IMR-90 (cell line): ENCODE results near the gene EVA1A. TPM values are rescaled to one million over a fixed set of nuclear protein-coding genes. Genes with fewer than 3 reads are reported as not detected.

ENCODE experiments used
- ATAC-seq: fragments of 200-7000 bp; cut with Tn5 transposase; 2 replicates; pipeline ENCODE4 v1.9.1; 2020; ENCODE audit warnings: low read depth, mild to moderate bottlenecking, moderate library complexity
- BruUV-seq: library from RNA; stranded (reverse); fragments of 400-500 nt; replicated peaks from 2 replicates; lab custom pipeline; 2021; lab: Mats Ljungman, UMichigan
- CTCF ChIA-PET: fragments of 300-600 bp; formaldehyde crosslinking; extraction: SDS; loops from one replicate; lab custom pipeline; 2021; ENCODE audit warnings: antibody characterized with exemption; lab: Yijun Ruan, JAX
- POLR2A ChIA-PET: fragments of 300-600 bp; sonication (Branson Sonifier 250); formaldehyde crosslinking; loops from one replicate; lab custom pipeline; 2022; ENCODE audit warnings: antibody characterized with exemption; ENCODE audit not compliant: unreplicated experiment; lab: Charles Lee
- DNase-seq: peaks from one replicate; pipeline ENCODE4 v3.0.0; 2013
- H2AFZ ChIP-seq: replicated peaks from 2 replicates; pipeline ENCODE3; 2013; ENCODE audit warnings: low read length, mild to moderate bottlenecking; ENCODE audit not compliant: poor library complexity
- H2AK5ac ChIP-seq: 2 replicates; pipeline ENCODE4 v1.6.1; 2013; ENCODE audit warnings: low read depth, low read length, inconsistent platforms
- H2AK9ac ChIP-seq: replicated peaks from 2 replicates; pipeline ENCODE3; 2013; ENCODE audit warnings: mild to moderate bottlenecking, low read depth, low read length, moderate library complexity; ENCODE audit not compliant: poor library complexity
- H2BK120ac ChIP-seq: 2 replicates; pipeline ENCODE4 v1.6.1; 2013; ENCODE audit warnings: low read depth, low read length, inconsistent platforms
- H2BK15ac ChIP-seq: 3 replicates; pipeline ENCODE4 v1.6.1; 2013; ENCODE audit warnings: low read depth, low read length, inconsistent platforms
- H2BK20ac ChIP-seq: 2 replicates; pipeline ENCODE4 v1.6.1; 2013; ENCODE audit warnings: low read depth, mild to moderate bottlenecking, inconsistent platforms, low read length, moderate library complexity
- H2BK5ac ChIP-seq: 2 replicates; pipeline ENCODE4 v1.6.1; 2013; ENCODE audit warnings: mild to moderate bottlenecking, low read depth, low read length, inconsistent platforms; ENCODE audit not compliant: poor library complexity, severe bottlenecking
- H3K14ac ChIP-seq: replicated peaks from 2 replicates; pipeline ENCODE4 v1.6.1; 2013; ENCODE audit warnings: low read depth, low read length, inconsistent platforms
- H3K18ac ChIP-seq: 2 replicates; pipeline ENCODE4 v1.6.1; 2013; ENCODE audit warnings: low read depth, low read length, control low read depth
- H3K23ac ChIP-seq: 2 replicates; pipeline ENCODE4 v1.6.1; 2013; ENCODE audit warnings: low read depth, low read length, inconsistent platforms
- H3K27ac ChIP-seq: 2 replicates; pipeline ENCODE4 v1.5.1; 2013; ENCODE audit warnings: mild to moderate bottlenecking, control low read depth, low read length; ENCODE audit not compliant: insufficient read depth
- H3K27me3 ChIP-seq: 2 replicates; pipeline ENCODE4 v1.6.1; 2013; ENCODE audit warnings: low read length; ENCODE audit not compliant: control insufficient read depth, insufficient read depth
- H3K36me3 ChIP-seq: 2 replicates; pipeline ENCODE4 v1.6.1; 2013; ENCODE audit warnings: low read length, mixed read lengths; ENCODE audit not compliant: control insufficient read depth, insufficient read depth
- H3K4ac ChIP-seq: 2 replicates; pipeline ENCODE4 v1.6.1; 2013; ENCODE audit warnings: low read depth, low read length, inconsistent platforms
- H3K4me1 ChIP-seq: 2 replicates; pipeline ENCODE4 v1.6.1; 2013; ENCODE audit warnings: low read length, mixed read lengths; ENCODE audit not compliant: control insufficient read depth, insufficient read depth
- H3K4me2 ChIP-seq: 2 replicates; pipeline ENCODE4 v1.6.1; 2013; ENCODE audit warnings: low read depth, mild to moderate bottlenecking, control low read depth, low read length, moderate library complexity
- H3K4me3 ChIP-seq: 2 replicates; pipeline ENCODE4 v1.5.1; 2013; ENCODE audit warnings: low read depth, mild to moderate bottlenecking, control low read depth, low read length, moderate library complexity; ENCODE audit not compliant: insufficient read depth
- H3K56ac ChIP-seq: 2 replicates; pipeline ENCODE4 v1.6.1; 2013; ENCODE audit warnings: low read length, inconsistent platforms; ENCODE audit not compliant: insufficient read depth; ENCODE audit errors: extremely low read depth
- H3K79me1 ChIP-seq, 2 experiments: 2 replicates each; pipeline ENCODE4 v1.6.1; 2013; ENCODE audit warnings: low read length in 2 of 2, inconsistent platforms in 1 of 2, low read depth in 1 of 2
- H3K9ac ChIP-seq: 2 replicates; pipeline ENCODE4 v1.6.1; 2013; ENCODE audit warnings: low read depth, low read length, control low read depth
- H3K9me1 ChIP-seq: 2 replicates; pipeline ENCODE4 v1.6.1; 2013; ENCODE audit warnings: low read length, inconsistent platforms; ENCODE audit not compliant: insufficient read depth
- H3K9me3 ChIP-seq: 2 replicates; pipeline ENCODE4 v1.6.1; 2013; ENCODE audit warnings: low read length; ENCODE audit not compliant: control insufficient read depth, insufficient read depth
- H4K20me1 ChIP-seq: 2 replicates; pipeline ENCODE4 v1.6.1; 2013; ENCODE audit warnings: low read length, inconsistent platforms; ENCODE audit not compliant: insufficient read depth
- H4K5ac ChIP-seq: 2 replicates; pipeline ENCODE4 v1.6.1; 2013; ENCODE audit warnings: mild to moderate bottlenecking, low read depth, low read length, control low read depth
- H4K8ac ChIP-seq, 2 experiments: 2 replicates each; pipeline ENCODE4 v1.6.1; 2013; ENCODE audit warnings: low read depth in 2 of 2, low read length in 2 of 2, control low read depth in 1 of 2, inconsistent platforms in 1 of 2
- H4K91ac ChIP-seq: 2 replicates; pipeline ENCODE4 v1.6.1; 2013; ENCODE audit warnings: low read depth, low read length, inconsistent platforms; ENCODE audit not compliant: insufficient read depth
- ELK1 ChIP-seq: fragments of 150-350 bp; IDR thresholded peaks from 2 replicates; pipeline ENCODE4 v1.6.1; 2016; ENCODE audit warnings: low read depth, mild to moderate bottlenecking, low read length, moderate library complexity, borderline replicate concordance
- FOS ChIP-seq: fragments of 150-350 bp; IDR thresholded peaks from 2 replicates; pipeline ENCODE4 v1.6.1; 2016; ENCODE audit warnings: low read depth, low read length
- MXI1 ChIP-seq: IDR thresholded peaks from 2 replicates; pipeline ENCODE4 v1.6.1; 2012; ENCODE audit warnings: low read depth, mild to moderate bottlenecking, low read length, moderate library complexity, borderline replicate concordance
- POLR2A ChIP-seq: IDR thresholded peaks from 2 replicates; pipeline ENCODE4 v1.6.1; 2012; ENCODE audit warnings: mild to moderate bottlenecking, low read depth, low read length
- USF2 ChIP-seq: fragments of 150-350 bp; IDR thresholded peaks from 2 replicates; pipeline ENCODE4 v1.6.1; 2017; ENCODE audit warnings: mild to moderate bottlenecking, antibody characterized with exemption, low read length, low read depth
- WGBS, 2 experiments: methylation state at CpG; one replicate each; pipeline versions ENCODE4 v1.1.5 to v1.1.7; 2013; ENCODE audit warnings: missing lambda C conversion rate in 2 of 2; ENCODE audit not compliant: insufficient read length in 1 of 2; ENCODE audit errors: extremely low coverage in 2 of 2; 5-methylcytosine and 5-hydroxymethylcytosine counted together
- dilution Hi-C: fragments of 300-500 bp; cut with HindIII; formaldehyde crosslinking; loops from one replicate; pipeline ENCODE4 v1.14.3; 2018; ENCODE audit warnings: low sequenced_read_pairs; ENCODE audit not compliant: unreplicated experiment
- in situ Hi-C: fragments of 300-500 bp; cut with MboI; formaldehyde crosslinking; loops from 3 replicates; pipeline ENCODE4 v1.14.3; 2019; ENCODE audit warnings: low sequenced_read_pairs, inconsistent platforms, mixed read lengths
- intact Hi-C: fragments of 100-400 bp; cut with micrococcal nuclease; formaldehyde crosslinking; loops from 2 replicates; pipeline ENCODE4 v1.10.0; 2022
- polyA plus RNA-seq, 3 experiments: library from polyadenylated mRNA; depleted of rRNA; stranded (reverse); fragments of >200 nt; gene quantifications; 2 replicates each; pipeline ENCODE4 v1.2.3, GENCODE V29; 2012; ENCODE audit warnings: low replicate concordance in 1 of 3
- total RNA-seq: library from RNA; depleted of rRNA; stranded (reverse); fragments of >200 nt; gene quantifications from 2 replicates; pipeline ENCODE4 v1.2.3, GENCODE V29; 2012

Gene EVA1A
- total and polyA plus RNA-seq, 2 of the 4 experiments (the other 2 are of a cell fraction) = 54.5 to 93.7 TPM

- Histone ChIP-seq H2AK5ac (no peak overlapping the region), H2BK120ac (no peak overlapping the region), H3K9me3 (no peaks in the 10 kb centered on the region), H3K9ac (no peak overlapping the region), H4K20me1 (no peaks in the 10 kb centered on the region), H3K4me1 (no peaks in the 10 kb centered on the region), H2BK15ac (no peak overlapping the region), H4K5ac (no peak overlapping the region), H3K9me1 (no peaks in the 10 kb centered on the region), H3K36me3 (no peaks in the 10 kb centered on the region), H3K27ac (no peak overlapping the region), H3K4me2 (no peak overlapping the region), H3K4ac (no peak overlapping the region), H3K23ac (no peak overlapping the region), H3K27me3 (no peaks in the 10 kb centered on the region; the same call in 1 of the 2 replicates), H2BK20ac (no peak overlapping the region), H2AFZ (no peak overlapping the region), H3K4me3 (no peak overlapping the region), H3K56ac (no peak overlapping the region), H4K91ac (no peak overlapping the region), H2BK5ac (no peak overlapping the region), H4K8ac (no peak overlapping the region), H3K18ac (no peak overlapping the region), H3K79me1 (no peaks in the 10 kb centered on the region; a peak in 1 of 4 replicates), H3K14ac (no peak overlapping the region), H2AK9ac (no peak overlapping the region)
- ChIA-PET POLR2A (no interaction called here), CTCF (interaction anchor here (0.8 kb wide), 1 partner anchor 33 kb away, joined by 3 read pairs; no protein-coding TSS in a partner anchor)
- in situ Hi-C loops = no loop called here
- intact Hi-C loops = loop anchor here (5.0 kb wide), 1 partner anchor 72 kb away; no protein-coding TSS in a partner anchor
- DNase-seq = no peak
- WGBS, 2 experiments = no CpG with 5 or more reads among the region's 1 CpG
- TF ChIP-seq POLR2A (no peak), MXI1 (no peak), USF2 (no peak), ELK1 (no peak), FOS (no peak)
- dilution Hi-C loops = no loop called here
- BruUV-seq = no TSS peak
- no peak for ATAC-seq
Observed at GRCh38 chr2:75484840-75485239, 75.9 kb downstream of the EVA1A start.
